HG03378 (cell line): ENCODE data around the gene ANKRD11.
"Not testable (repeated sequence)": the region's sequence is repeated elsewhere in the genome, so short reads cannot be mapped to it uniquely, and the experiment has no call there.

Source experiments
- ATAC-seq: cut with Tn5 transposase; IDR thresholded peaks from one replicate; pipeline ENCODE4 v1.9.1; 2021; ENCODE audit warnings: mild to moderate bottlenecking, moderate library complexity; ENCODE audit not compliant: unreplicated experiment

Gene ANKRD11

GRCh38 chr16:89273741-89274472 is 216.5 kb downstream of the ANKRD11 start:
- no peak for ATAC-seq

GRCh38 chr16:89272631-89273030 is 217.7 kb downstream of the ANKRD11 start:
- no peak for ATAC-seq

GRCh38 chr16:89270666-89271345 is 219.6 kb downstream of the ANKRD11 start:
- ATAC-seq, result no peak

DNA sequence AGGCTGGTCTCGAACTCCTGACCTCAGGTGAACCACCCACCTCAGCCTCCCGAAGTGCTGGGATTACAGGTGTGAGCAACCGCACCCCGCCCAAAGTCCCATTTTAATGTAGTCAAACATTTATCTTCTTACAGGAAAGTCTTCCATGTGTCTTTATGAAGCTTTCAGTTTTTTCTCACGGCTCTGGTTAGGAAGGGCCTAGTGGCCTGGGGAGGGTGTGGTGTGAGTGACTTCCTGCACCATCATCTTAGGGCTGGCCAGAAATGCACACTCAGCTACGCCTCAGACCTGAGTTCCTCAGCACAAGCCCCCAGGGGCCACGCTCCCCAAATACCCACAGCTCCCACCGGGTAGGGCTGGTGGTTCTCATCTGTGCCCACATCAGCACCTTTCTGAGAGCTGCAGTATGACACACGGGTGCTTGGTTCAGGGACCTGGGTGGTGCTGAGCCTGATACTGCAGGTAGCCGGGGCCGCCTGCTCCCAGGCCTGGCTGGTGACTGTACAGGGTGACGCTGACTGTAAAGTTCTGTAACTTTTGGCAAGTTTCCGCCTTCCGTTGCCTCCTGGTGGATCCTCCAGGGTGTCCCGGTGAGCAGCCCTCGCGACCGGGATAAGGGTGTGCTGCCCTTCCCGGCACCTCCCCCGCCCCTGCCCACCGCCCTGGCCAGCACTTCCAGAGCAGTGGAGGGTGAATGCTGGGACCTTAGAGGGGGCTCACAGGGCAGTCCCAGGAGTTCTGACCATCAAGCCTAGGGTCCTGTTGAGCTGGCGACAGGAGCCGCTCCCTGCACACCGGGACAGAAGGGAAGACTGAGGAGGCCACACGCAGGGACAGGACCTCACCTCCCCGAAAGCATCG is 220.3 kb downstream of the ANKRD11 start:
- no peak for ATAC-seq

DNA sequence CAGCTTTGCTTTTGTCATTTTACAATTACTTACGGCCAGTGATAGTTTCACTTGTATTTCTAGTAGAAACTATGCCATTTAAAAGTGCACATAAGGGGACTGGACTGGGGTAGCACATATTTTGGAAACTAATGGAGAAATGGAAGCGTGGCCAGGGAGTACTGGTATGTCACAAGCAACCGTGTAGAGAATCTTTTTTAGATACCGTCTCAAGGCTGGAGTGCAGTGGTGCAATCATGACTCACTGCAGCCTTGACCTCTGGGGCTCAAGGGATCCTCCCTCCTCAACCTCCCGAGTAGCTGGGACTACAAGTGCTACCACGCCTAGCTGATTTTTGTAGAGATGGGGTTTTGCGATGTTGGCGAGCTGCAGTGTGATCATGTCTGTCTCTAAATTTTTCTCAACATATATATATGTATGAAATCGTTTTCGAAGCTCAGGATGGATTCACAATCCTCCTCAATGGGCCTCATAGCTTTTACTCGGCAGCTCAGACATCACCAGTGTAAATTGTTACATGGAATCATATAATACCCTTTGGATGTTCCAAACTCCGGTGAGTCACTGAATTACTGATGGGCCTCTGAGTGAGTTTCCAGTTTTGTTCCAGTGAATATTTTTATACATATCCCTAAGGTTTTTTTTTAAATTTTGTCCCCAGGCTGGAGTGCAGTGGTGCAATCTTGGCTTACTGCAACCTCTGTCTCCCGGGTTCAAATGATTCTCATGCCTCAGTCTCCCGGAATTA is 221.2 kb downstream of the ANKRD11 start:
- ATAC-seq, result no peak

DNA sequence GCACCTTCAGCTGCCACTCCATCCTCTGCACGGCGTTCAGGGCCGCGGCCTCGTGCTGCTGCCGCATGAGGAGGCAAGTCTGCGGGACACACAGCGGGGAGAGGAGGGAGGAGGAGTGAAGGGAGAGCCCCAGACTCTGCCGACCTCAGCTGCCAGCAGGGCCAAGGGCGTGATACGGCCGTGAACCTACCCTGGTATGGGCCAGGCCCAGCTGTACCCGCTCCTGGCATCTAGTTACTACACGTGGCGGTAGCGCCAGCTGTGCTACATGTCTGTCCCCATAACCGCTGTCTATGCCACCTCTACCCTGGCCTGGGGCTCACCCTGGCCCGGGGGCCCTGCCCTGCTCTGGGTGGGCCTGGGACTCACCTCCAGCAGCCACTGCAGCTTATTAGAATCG is 221.8 kb downstream of the ANKRD11 start:
- no peak for ATAC-seq

- not testable (repeated sequence) for ATAC-seq
Observed at GRCh38 chr16:89267746-89268145, 222.6 kb downstream of the ANKRD11 start.

DNA sequence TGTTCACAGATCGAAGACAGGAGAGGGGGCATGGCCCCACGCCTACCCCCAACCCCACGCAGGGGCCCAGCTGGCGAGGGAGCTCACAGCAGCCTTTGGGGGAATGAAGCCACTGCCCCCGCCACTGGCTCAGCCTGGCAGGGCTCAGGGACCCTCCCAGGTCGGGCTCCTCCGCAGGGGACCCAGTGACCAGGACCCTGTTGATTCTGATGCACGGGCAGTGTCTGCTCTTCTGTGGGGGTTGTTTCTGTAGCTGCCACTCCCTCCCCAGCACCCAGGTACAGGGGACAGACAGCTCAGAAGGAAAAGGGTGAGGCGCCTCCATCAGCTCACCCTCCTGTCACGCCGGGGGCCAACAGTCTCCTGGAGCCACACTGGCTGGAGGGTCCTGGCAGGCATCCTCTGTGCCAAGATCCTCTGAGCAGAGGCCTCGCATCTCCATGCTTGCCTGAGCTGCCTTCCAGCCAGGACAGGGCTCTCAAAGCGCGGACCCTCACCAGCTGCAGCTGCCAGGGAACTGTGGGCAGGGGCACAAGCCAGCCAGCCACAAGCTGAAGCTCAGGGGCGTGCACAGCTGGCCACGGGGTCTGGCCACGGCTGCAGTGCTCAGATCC is 223.7 kb downstream of the ANKRD11 start:
- ATAC-seq, result no peak

DNA sequence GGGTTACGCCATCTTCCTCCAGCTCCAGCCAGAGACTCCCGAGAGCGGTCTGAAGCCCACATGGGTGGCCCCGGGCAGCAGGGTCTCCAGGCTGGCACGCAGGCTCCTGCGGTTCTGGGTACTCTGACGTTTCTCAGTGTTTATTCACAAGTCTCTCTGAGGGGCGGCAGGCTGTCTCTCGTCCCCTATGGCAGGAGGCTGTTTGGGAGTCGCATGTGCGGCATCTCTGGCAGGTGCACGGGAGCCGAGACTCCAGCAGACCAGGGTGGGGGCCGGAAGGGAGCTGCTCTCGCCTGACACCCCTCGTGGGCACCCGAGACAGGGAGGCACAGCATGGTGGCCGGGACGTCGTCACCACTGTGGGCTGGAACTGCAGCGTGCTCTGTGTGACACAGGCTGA is 224.7 kb downstream of the ANKRD11 start:
- no peak for ATAC-seq

- no peak for ATAC-seq
Observed at GRCh38 chr16:89264800-89265550, 225.4 kb downstream of the ANKRD11 start.

GRCh38 chr16:89261691-89262563 is 228.4 kb downstream of the ANKRD11 start:
- no peak for ATAC-seq

- ATAC-seq, result not testable (repeated sequence)
Observed at GRCh38 chr16:89259901-89260300, 230.5 kb downstream of the ANKRD11 start.

DNA sequence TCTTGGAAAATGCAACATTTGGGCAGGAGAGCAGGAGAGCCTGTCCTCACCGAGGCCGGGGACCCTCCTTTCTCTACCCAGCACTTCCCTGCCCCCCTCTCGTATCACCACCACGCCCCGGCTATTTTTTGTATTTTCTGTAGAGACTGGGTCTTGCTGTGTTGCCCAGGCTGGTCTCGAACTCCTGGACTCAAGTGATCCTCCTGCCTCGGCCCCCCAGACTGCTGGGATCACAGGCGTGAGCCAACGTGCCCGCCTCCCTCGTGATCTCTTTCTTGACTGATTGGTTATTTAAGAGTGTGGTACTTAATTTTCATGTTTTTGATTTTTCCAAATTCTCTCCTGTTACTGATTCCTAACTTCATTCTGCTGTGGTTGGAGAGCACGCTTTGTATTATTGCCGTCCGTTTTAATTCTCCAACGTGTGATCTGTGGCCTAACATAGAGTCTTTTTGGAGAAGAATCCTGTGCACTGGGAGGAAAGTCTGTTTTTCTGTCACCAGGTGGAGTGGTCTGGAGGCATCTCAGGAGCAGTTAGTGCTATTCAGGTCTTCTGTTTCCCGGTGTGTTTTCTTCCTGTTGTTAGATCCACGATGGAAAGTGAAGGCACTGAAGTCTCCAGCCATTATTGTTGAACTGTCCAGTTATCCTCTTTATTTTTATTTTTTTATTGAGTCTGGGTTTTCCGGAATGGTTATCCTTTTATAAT is 232.4 kb downstream of the ANKRD11 start:
- no peak for ATAC-seq

GRCh38 chr16:89257281-89257731 is 233.1 kb downstream of the ANKRD11 start:
- ATAC-seq, result no peak

DNA sequence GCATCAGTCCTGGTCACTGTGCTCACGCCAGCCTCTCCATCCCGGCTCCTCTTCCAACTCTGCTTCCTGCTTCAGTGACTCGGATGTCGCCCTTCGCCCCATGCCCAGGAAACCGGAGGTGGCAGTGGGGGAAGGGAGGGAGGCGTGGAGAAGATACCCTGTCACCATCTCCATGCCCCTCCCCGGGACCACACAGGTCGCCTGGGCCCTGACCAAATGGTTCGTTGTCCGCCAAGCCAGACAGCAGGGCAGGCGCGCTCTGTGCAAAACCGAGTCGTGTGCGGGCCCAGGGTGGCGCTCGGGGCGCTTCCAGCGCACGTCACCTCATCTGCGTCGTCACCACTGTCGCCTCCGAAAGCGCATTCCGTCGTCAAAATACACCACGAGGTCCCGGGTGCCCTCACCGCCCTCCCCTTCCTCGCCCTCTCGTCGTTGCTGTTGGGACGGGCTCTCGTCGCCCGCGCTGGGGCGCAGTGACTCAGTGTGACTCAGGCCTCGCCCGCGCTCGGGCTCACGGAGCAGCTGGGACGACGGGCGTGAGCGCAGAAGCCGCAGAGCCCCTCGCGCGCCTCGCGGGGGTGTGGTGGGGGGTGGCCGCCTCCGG is 233.6 kb downstream of the ANKRD11 start:
- ATAC-seq, result no peak

GRCh38 chr16:89253548-89254287 is 236.6 kb downstream of the ANKRD11 start:
- ATAC-seq, result no peak
